OCI-LY3 (cell line): ENCODE measurements around the gene DRD4.

Experiments used
- CTCF ChIP-seq: fragments of 200-600, 300-600 bp; sonication (generic); IDR thresholded peaks from 2 replicates; pipeline ENCODE4 v1.5.1; 2014; ENCODE audit warnings: antibody characterized with exemption, low read length, low read depth
- EZH2phosphoT487 ChIP-seq: fragments of 200-600 bp; shearing (Covaris generic); IDR thresholded peaks from 2 replicates; pipeline ENCODE4 v1.6.1; 2018; ENCODE audit warnings: antibody characterized with exemption, mixed run types, low read depth

- TF ChIP-seq CTCF (peak; percentile 39), EZH2phosphoT487 (no peak)
These were observed 7.9 kb upstream of the DRD4 start for GRCh38 chr11:629237-629583.
